ENCODE measurements around the gene PMS1.
"Not testable (repeated sequence)": the region's sequence is repeated elsewhere in the genome, so short reads cannot be mapped to it uniquely, and the experiment has no call there.

The PMS1 gene

DNA sequence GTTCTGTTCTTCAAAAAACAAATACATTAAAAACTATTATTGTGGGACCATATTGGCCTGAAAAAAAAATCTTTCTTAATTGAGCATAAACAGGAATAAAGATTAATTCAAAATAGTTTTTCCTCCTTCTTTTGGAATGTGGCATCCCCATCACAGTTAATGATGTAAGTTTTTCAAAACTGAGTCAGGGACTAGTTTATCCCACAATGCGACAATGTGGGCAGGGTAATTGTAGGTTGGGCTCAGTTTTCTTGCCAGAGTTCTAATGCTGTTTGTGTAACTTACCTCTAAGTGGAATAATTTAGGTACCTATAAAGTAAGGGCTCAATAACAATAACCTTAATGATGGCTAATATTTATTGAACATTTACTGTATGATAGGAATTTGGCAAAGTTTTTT is 82.0 kb downstream of the PMS1 start:
- DNase-seq, result no peak

GRCh38 chr2:189868896-189869295 is 84.6 kb downstream of the PMS1 start:
- no peak for DNase-seq

- no peak for DNase-seq
These were observed 86.3 kb downstream of the PMS1 start for GRCh38 chr2:189870381-189871085.

DNA sequence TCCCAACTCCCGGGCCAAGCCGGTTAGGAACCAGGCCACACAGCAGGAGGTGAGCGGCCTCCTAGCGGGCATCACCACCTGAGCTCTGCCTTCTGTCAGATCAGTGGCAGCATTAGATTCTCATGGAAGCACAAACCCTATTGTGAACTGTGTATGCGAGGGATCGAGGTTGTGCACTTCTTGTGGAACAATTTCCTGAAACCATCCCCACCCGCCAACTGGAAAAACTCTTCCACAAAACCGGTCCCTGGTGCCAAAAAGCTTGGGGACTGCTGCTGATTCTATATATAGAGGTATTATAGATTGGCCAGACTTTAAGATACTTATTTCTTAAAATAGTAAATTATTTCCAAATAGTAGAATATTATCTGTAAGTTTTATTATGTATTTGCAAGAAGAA is 89.4 kb downstream of the PMS1 start:
- DNase-seq, result no peak

DNA sequence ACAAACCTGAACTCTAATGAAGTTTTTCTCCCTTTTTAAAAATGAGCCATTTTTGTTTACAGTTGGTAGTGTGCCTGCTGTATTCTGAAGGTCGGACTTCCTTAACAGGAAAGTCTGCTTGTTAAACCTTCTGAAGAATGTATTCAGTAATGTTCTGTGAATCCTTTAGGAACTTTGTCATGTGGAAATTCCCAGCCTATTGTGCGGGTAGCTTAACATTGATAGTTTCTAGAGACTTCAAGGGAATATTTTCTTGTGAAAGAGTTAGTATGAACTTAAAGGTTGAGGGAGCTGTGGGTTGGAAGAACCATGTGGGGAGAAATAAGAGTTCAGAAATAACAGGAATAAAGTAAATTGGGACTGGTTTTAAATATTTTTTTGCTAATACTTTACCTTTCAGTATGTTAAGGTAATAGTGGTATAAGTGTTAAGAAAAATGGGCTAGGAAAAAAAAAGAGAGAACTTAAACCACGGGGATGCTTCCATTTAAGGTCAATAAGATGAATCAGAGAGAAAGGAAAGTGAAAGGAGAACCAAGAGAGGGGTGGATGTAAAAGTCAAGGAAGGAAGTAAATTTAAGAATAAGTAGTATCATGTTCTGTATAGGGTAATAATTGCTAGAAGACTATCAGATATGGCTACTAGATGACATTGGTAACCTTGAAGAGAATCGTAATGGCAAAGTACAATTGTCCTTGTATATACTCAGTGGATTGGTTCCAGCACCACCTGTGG is 90.5 kb downstream of the PMS1 start:
- no peak for DNase-seq

DNA sequence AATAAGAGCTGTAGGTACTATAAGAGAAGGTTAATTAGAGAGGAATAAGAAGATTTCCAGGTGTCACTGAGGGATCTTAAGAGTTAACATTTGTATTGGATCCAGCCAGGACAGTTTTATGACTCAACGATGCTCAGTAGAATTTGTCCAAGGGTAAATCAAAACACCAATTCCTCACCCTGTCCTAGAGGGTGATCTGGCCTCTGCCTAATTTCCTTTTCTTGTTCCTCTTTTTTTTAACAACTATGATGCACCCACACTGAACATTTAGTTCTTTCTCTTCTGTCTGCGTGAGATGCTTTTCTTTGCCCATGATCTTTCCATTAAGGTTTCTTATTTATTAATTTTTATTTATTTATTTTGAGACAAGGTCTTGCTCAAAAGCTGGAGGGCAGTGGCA is 92.0 kb downstream of the PMS1 start:
- DNase-seq, result no peak

- DNase-seq, result no peak
These were observed 95.4 kb downstream of the PMS1 start for GRCh38 chr2:189879716-189880081.

- DNase-seq, result no peak
These were observed 96.2 kb downstream of the PMS1 start for GRCh38 chr2:189880429-189880828.

- no peak for DNase-seq
These were observed 96.7 kb downstream of the PMS1 start for GRCh38 chr2:189880832-189881492.

- DNase-seq, result no peak
These were observed 101.1 kb downstream of the PMS1 start for GRCh38 chr2:189885368-189885767.

DNA sequence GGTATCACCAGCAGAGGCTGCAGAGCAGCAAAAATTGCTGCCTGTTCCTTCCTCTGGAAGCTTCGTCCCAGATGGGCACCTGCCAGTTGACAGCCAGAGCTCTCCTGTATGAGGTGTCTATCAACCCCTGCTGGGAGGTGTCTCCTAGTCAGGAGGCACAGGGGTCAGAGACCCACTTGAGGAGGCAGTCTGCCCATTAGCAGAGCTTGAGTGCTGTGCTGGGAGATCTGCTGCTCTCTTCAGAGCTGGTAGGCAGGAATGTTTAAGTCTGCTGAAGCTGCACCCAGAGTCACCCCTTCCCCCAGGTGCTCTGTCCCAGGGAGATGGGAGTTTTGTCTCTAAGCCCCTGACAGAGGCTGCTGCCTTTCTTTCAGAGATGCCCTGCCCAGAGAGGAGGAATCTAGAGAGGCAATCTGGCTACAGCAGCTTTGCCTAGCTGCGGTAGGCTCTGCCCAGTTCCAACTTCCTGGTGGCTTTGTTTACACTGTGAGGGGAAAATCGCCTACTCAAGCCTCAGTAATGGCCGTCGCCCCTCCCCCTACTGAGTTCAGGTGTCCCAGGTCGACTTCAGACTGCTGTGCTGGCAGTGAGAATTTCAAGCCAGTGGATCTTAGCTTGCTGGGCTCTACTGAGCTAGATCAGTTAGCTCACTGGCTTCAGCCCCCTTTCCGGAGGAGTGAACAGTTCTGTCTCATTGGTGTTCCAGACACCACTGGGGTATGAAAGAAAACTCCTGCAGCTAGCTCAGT is 108.5 kb downstream of the PMS1 start:
- DNase-seq, result not testable (repeated sequence)

DNA sequence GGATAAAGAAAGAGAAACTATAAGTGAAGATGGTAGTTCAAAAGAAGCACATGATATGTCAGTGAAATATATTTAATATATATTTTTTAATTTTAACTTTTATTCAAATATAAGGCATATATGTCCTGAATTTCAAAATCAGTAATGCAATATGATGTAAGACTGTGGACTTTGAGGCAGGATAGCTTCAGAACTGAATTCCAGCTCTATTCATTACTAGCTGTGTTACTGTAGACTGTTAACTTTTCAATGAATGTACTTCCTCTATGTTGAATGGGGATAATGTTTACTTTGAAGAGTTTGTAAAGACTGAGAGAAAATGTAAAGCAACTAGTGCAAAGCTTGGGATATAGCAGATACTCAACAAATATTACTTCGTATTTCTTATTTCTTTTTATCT is 112.6 kb downstream of the PMS1 start:
- DNase-seq, result no peak

GRCh38 chr2:189899101-189899500 is 114.9 kb downstream of the PMS1 start:
- no peak for DNase-seq

DNA sequence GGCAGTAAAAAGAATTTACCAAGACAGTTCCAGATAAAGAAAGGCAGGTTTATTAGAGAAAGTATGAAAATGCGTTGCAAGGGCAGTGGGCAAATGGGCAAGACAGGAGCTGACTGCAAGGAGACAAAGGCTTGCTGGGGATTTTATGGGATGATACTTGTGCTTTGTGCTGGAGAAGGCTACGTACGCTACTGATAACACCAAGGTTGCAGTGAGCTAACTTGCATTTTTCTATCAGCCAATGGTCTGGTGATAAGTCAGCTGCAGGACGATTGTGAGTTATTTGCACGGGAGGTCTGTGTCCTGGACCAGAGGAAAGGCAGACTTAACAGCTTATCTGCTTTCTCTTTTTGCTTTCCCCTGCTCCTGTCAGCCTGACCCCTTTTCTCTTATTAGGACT is 116.5 kb downstream of the PMS1 start:
- no peak for DNase-seq

- DNase-seq, result no peak
These were observed 117.4 kb downstream of the PMS1 start for GRCh38 chr2:189901664-189902063.

- no peak for DNase-seq
These were observed 129.6 kb downstream of the PMS1 start for GRCh38 chr2:189913821-189914220.

DNA sequence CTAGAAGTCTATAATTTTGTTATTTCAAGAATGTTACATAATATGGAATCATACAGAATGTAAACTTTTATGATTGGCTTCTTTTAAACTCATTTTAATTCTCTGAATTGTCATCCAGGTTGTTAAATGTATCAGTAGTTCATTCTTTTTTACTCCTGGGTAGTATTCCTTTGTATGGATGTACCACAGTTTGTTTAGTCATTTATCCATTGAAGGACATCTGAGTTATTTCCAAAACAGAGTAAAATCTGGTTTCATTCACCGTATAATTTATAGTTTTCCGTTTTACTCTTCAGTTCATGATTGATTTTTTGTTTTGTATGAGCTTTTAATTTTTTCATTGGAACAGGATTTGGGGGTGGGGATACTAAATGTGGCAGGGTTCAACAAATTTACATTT is 132.4 kb downstream of the PMS1 start:
- DNase-seq, result no peak
